ENCODE data around the gene KCNQ2.
"Not testable (repeated sequence)": the region's sequence is repeated elsewhere in the genome, so short reads cannot be mapped to it uniquely, and the experiment has no call there.

KCNQ2 gene

DNA sequence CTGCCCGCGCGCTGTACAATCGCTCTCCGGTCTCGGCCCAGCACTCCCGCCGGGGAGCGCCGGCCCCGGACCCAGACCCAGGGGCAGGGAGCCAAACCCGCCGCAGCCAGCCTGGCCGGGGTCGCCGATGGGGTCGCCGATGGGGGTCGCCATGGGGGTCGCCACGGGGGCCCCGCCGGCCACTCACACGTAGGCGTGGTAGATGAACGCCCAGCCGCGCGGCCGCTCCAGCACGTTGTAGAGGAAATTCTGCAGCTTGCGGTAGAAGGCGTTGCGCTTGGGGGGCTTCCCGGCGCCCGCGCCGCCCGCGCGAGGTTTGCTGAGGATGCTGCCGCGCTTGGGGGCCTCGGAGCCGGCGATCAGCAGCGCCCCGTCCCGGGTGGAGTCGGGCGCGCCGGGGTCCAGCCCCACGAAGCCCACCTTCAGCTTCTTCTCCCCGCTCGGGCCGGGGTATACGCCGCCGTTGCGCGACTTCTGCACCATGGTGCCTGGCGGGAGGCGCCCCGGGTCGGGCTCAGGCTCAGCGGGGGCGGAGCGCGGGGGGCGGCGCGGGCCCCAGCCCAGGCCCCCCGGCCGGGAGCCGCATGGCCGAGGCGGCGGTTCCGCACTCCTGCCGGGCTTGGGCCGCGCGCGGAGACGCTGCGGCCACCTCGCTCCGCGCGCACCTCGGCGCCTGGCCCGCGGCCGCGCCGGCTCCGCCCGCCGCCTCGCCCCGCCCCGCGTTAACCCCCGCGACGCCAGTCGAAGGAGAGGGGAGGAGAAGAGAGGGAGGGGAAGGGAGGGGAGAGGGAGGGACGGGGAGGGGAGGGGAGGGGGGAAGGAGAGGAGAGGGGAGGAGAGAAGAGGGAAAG is at the start of gene KCNQ2:
Gene KCNQ2, minus strand, starts transcription at position 675 of the 851 bp plus-strand sequence. Its CDS starts 192 bp downstream, at position 483.
- FAIRE-seq, result no peak

DNA sequence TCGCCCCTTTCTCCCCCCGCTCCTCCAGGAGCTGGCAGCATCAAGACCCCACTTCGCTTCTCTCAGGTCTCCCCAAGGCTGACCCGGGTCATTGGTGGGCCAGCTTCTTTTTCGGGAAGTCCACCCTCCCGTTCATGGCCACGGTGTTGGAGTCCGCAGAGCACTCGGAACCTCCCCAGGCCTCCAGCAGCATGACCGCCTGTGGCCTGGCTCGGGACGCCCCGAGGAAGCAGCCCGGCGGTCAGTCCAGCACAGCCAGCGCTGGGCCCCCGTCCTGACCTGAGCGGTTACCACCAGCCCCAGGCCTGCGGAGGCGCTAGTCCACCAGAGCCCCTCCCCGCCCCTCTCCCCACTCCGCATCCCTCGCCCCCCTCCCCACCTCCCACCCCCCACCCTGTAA is 49.1 kb upstream of the KCNQ2 start:
- no peak for FAIRE-seq

DNA sequence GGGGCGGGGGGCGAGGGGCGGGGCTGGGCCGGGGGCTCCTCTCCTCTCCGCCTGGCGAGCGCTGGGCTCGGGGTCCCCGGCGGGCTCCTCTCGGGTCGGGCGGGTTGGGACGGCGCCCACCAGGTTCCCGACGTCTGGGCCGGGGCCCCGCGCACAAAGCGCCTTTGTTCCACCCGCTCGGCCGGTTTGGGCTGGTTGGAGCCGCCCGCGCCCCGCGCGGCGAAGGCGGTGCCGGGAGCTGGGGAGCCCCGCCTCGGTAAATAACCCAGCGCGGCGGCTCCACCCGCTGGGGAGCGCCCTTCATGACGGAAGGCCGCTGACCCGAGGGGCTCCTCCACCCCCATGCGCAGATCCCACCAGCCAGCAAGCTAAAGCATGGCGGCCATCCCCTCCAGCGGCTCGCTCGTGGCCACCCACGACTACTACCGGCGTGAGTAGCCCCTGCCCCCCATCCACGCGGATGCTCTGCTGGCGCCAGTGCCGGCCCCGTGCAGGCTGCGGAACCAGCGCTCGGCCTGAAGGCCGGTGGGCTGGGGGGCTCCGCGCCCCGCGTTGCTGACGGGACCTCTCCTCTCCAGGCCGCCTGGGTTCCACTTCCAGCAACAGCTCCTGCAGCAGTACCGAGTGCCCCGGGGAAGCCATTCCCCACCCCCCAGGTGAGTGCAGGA is 48.6 kb upstream of the KCNQ2 start:
- FAIRE-seq, result no peak

DNA sequence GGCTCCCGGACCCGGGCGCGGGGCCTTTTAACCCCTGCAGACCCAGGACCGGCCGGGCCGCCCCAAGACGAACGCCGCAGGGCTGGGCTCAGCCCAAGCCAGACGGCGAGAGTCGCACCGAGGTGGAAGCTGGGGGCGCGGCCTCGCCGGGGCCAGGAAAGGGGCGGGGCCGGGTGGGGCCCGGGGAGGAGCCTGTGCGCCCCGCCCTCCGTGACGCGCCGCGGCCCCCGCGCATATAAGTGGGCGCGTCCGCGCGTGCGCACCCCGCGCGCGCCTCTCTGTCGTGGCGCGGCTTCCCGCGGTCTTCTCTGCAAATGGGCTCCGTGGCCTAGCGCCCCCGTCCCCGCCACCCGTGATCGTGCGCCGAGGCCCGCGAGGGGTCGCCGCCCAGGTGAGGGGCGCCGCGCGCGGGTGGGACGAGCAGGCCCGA is 48.1 kb upstream of the KCNQ2 start, which contains the start of gene PPDPF:
Gene PPDPF, plus strand, starts transcription at position 262 of the 430 bp plus-strand sequence. CDS start 544 bp downstream, outside the sequence.
- FAIRE-seq, result no peak

DNA sequence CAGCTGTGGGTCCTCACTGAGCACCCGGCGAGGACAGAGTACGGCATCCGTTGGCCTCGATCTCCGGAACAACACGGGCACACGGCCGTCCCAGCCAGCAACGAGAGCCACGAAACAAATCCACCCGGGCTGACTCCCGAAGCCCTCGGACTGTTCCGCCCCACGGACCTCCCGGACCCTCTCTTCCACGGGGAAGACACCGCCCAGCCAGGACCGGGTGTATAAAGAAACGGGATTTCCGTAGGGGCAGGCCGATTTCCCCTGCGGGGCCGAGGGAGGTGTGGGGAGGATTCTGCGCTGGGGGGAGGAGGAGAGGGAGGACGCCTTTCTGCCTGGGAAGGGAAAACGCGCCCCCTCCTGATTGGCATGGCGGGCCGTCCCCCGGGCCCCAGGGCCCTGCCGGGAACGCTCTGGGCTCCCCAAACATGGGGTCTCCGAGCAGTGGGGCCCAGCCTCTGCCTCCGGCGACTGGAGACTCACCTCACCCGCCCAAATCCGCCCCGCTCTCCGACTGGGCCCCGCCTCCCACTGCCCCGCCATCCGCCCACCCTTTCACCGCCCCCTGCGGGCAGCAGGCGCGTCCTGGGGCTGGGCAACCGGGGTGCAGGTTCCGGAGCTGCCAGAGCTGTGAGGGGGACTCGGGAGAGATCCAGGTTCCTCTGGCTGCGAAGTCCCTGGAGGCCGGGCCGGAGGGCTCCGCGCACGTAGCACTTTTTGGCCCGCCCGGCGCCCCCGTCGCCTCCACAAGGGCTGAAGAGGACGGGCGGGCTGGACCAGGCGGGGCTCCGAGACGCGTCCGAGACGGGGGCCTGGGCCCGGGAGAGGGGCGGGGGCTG is 47.4 kb upstream of the KCNQ2 start:
- no peak for FAIRE-seq

DNA sequence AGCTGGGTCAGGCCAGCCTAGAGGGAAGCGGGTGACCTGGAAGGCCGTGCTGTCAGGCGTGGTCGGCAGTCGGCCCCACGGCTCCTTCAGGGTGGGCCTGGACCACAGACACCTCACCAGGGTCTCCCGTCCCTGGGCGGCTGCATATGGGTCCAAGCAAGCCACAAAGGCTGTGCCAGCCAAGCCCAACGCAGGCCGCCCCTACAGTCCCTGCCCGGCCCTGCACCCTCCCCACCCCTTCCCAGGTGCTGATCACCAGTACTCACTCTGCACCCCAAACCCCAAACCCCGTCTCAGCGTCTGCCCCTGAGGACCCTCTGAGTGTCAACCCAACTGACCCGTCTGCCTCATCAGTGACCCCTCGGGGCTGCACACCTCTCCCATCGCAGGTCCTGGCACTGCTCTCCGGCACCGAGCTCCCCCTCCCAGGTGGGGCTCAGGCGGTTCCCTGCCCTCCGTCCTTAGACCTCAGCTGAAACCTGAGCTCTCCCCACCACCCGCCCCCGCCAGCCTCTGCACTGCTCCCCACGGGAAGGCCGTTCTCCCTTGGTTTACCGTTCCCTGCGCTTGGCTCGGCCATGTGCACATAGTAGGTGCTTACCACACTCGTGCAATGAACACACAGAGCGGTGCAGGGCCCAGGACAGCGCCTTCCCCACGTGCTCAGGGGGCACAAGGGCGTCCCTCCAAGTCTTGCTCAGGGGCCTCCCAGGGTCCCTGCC is 46.7 kb upstream of the KCNQ2 start:
- FAIRE-seq, result no peak

DNA sequence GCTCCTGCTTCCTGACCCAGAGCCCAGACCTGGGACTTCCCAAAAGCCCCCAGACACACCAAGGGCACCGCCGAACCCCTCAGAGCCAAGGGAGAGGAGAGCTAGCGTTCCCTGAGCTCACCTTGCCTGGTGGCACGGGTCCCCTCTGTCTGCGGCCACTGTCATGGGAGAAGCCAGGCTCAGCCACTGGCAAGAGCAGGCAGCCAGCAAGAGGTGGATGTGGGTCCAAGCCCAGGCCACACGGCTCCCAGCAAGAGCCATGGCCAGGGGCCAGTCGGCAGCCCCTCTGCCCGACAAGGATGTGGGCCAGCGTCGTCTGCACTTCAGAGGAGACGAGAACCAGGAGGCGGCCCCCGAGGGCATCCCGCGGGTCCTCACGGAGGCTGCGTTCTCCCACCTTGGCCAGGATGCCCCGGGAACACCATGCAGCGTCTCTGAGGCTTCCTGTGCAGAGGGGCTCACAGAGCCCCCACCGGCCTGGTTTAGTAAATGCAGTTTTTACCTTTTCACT is 46.0 kb upstream of the KCNQ2 start:
- FAIRE-seq, result no peak

DNA sequence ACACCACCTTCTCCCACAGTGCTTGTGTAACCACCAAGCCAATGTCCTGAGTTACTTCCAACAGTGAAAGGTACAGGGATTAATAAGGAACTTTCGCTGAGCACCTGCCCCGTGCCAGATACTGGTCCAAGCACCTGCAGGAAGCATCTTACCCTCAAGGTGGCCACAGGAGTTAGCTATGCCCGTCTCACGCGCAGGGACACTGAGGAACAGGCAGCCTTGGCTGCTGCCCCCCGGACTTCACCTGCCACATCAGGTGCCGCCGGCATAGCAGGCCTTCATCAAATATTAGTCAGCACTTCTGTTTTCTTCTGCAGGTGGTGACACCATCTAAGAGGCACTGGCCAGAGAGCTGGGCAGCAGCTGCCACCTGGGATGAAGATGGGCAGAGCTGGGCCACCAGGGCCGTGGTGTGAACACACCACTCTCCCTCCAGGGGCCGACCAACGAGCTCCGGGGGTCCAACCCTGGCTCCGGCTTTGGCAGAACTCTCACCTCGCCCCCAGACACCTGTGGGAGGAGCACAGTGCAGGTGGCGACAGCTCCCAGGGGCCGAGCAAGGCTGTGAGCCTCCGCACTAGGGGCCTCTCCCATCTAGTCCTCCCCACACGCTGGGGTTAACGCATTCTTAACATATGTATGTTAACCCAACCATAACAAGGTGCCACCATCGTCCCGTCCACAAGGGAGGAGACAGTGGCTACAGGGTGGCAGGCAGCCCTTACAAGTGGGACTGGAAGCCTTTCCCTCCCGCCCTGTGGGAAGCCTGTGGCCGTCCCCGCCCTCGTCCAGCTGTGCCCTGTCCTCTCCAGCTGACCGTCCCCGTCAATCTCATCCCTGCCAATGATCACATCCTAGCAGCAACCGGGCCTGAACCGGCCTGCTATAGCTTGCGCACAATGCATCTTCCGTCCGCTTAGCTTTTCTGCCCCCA is 45.2 kb upstream of the KCNQ2 start:
- no peak for FAIRE-seq

DNA sequence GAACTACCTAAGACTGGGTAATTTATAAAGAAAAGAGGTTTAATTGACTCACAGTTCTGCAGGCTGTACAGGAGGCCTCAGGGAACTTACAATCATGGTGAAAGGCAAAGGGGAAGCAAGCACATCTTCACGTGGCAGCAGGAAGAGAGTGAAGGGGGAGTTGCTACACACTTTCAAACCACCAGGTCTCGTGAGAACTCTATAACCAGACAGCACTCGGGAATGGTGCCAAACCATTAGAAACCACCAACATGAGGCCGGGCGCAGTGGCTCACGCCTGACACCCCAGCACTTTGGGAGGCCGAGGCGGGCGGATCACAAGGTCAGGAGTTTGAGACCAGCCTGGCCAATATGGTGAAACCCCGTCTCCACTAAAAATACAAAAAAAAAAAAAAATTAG is 42.1 kb upstream of the KCNQ2 start:
- not testable (repeated sequence) for FAIRE-seq

DNA sequence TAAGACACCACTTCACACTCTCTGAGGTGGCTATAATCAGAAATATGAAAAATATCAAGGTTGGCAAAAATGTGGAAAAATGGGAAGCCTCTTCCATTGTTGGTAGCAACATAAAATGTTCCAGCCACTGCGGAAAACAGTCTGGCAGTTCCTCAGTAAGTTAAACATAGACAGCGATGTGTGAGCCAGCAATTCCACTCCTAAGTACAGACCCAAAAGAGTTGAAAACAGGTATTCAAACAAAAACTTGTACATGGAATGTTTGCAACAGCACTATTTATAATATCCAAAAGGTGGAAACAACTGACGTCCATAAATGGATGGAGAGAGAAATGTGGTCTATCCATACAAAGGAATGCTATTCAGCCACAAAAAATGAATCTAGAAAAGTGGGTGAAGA is 40.8 kb upstream of the KCNQ2 start:
- no peak for FAIRE-seq

DNA sequence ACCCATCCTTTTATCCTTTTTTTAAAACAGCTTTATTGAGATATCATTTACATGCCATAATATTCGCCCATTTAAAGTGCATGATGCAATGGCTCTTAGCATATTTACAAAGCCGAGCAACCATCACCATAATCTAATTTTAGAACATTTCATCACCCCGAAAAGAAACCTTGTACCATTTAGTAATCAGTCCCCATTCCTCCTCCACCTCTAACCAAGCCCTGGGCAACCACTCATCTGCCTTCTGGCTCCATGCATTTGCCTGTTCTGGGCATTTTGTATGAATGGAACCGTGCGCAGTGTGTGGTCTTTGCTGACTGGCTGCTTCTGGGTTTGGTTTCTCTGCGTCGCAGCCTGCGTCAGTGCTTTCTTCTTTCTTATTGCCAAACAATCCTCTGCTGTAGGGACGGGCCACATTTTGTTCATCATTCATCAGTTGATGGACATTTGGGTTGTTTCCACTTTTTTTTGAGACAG is 36.7 kb upstream of the KCNQ2 start:
- FAIRE-seq, result no peak

DNA sequence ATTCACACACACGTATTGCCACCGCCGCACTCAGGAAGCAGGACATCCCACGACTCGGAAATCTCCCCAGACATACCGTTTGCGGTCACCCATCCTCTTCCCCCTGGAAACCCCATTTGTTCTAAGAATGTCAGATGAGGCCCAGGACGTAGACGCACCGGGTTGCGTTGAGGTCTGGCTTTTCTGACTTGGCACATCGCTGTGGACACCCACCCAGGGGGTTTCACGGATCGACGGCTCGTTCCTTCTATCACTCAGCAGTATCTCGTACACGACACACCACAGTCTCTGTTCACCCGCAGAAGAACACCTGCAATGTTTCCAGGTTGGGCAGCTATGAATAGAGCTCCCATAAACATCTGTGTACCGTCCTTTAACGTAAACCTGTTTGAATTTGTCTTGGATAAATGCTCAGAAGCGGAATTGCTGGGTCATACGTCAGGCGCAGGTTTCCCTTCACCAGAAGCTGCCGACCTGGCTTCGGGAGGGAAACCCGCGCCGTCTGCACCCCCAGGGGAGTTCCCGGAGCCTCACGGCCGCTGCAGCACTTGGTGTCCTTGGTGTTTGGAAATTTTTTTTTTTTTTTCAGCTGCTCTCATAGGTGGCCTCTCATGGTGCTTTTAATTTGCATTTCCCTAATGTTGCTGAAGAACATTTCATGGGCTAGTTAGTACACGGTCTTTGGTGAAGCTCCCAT is 35.8 kb upstream of the KCNQ2 start:
- no peak for FAIRE-seq

DNA sequence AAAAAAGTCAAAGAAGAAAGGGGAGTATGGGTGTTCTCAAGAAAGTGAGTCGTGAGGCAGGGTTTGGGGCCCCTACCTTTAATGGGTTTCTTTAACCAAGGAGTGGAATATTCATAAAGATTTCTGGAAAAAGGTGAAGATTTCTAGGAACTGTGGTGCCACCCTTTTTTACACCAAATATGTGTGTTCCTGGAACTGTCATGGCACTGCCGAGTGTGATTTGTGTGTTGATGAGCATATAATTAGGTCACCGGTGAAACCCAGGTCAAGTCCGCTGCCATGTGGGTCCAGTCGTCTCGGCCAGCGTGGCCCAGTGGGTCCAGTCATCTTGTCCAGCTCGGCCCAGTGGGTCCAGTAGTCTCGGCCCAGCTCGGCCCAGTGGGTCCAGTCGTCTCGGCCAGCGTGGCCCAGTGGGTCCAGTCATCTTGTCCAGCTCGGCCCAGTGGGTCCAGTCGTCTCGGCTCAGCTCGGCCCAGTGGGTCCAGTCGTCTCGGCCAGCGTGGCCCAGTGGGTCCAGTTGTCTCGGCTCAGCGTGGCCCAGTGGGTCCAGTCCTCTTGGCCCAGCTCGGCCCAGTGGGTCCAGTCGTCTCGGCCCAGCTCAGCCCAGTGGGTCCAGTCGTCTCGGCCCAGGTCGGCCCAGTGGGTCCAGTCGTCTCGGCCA is 34.8 kb upstream of the KCNQ2 start:
- FAIRE-seq, result no peak

DNA sequence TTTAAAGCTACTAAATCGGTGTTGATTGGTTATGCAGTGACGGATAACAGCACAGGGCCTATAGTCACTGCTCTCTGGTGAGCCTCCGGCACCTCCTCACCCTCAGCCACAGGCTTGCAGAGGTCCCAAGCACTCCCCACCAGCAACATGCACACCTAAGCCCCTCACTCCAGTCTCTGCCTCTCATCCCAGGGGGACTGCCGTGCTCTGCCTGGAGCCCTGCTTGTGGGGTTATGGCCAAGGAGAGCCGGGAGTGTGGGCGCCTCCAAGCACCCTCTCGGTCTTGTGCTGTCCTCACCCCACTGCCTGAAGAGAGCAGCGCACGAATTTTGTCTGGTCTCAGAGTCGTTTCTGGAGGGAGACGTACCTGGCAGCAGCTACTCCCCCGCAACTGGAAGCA is 33.3 kb upstream of the KCNQ2 start:
- FAIRE-seq, result no peak

DNA sequence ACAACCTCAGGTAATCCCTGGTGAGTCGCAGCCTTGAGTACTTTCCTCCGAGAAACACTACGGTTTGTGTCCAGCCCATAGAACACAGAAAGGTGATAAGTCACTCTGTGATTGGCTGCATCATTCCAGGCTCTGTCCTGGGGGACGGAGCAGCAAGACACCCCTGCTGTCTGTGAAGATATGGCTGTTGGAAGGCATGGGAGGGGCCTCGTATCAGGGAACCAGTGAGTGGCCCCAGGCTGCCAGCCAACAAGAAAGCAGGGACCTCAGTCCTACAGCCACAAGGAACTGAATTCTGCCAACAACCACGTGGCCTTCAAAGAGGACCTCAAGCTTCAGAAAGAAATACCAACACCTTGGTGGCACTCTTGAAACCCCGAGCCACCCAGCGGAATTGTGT is 32.8 kb upstream of the KCNQ2 start:
- FAIRE-seq, result no peak

DNA sequence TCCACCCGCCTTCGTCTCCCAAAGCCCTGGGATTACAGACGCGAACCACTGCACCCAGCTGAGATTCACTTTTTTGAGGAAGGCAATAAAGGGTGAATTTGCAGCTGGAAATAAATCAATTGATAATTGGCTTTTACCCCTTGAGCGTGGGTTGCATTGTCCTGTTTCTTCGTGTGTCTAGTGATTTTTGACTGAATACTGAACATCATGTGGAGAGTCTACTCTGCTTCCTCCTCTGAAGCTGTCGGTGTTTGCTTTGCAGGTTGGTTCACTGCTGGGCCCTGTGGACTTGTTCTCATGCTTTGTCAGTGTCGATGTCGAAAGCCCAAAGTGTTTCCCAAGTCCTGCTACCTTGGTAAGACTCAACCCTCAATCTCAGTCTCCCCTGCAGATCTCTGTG is 32.2 kb upstream of the KCNQ2 start:
- FAIRE-seq, result no peak

DNA sequence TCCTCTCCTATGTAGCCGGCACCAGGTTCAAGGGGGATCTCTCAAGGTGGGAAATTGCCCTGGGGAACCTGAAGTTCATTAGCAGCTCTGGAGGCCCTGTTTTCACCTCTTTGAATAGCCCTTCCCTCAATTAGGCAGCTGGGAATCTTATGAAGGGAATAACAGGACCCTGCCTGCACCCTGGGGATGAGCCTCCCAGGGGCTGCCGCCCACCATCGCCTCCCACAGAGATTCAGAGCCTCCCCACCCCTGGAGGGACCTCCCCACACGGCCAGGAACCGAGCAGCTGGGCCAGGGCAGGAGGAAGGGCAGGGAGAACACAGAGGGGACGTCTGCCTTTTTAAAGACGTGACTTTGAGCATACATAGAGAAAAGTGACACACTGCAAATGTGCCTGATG is 31.1 kb upstream of the KCNQ2 start:
- FAIRE-seq, result no peak

DNA sequence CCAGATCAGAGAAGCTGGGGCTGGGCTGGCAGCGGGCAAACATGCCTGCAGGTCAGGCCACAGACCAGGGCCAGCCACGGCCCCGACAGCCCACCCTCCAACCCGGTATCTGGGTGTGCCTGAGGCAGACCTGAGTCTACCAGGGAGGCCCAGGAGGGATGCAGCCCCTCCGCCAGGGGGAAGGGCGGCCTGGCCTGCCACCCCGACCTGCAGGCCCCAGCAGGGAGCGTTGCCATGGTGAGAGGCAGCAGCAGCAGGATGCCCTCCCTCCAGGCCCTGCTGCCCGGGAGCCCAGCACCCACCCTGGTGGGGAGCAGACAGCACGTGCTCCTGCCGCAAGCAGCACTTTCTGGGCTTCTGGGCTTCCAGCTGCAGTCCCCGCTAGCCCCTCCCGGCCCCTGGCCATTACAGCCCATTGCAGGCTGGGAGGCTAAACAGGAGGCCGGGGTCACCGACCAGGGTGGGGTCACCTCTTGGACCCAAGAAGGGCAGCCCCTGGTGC is 30.3 kb upstream of the KCNQ2 start:
- no peak for FAIRE-seq

DNA sequence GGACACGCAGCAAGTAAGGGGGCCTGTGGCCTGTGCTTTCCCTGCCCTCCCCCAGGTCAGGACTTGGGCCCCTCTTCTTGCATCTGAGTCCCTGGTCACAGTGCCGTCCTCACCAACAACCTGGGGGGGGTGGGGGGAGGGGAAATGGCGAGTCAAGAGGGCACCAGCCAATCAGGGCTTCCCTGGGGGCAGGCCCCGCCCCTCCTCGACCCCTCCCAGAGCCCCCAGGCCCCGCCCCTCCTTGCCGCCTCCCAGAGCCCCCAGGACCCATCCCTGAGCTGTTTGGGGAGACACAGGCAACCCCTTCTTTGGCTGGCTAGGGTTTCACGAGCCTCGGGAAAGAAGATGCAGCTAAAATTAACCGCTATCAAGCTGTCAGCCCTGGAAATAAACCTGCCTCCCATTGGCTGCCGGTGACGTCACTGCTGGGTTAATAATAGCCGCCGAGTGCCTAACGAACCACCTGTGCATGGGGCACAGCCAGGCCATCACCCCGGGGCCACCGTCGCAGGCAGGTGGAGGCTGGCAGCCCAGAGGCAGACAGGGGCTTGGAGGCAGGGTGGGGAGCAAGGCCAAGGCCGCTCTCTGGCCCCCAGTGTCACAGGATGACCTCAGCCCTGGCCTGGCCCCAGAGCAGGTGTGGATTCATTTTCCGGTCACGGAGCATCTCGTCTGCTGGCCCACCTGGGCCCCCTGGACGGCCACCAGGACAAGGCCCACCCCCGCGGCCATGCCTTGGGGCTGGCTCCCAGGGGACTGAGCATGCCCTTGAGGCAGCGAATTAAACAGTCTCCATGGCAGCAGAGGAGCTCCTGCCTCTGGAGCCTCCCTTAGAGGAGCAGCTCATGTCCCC is 29.6 kb upstream of the KCNQ2 start:
- no peak for FAIRE-seq

Data from islet of Langerhans (tissue), 1 donor.